Effector memory CD8-positive, alpha-beta T cell (primary cell): ENCODE data around the gene FTCDNL1.

Experiments used
- ATAC-seq: fragments of 150-1000 bp; cut with Tn5 transposase; replicated peaks from 2 replicates; pipeline ENCODE4 v1.10.0; 2021; ENCODE audit warnings: mild to moderate bottlenecking, moderate library complexity
- DNase-seq, 3 experiments: peaks; one replicate each; pipeline ENCODE4 v3.0.0; 2021
- H3K27ac Mint-ChIP-seq, 2 donors: one replicate each; pipeline ENCODE4 v1.8.0; 2022; ENCODE audit warnings: mild to moderate bottlenecking in 2 of 2, mixed read lengths in 2 of 2, moderate library complexity in 2 of 2
- H3K27me3 Mint-ChIP-seq, 2 donors: one replicate each; pipeline ENCODE4 v1.8.0; 2022; ENCODE audit warnings: mixed read lengths in 2 of 2
- H3K36me3 Mint-ChIP-seq: one replicate; pipeline ENCODE4 v1.8.0; 2022; ENCODE audit warnings: mild to moderate bottlenecking, moderate library complexity, mixed read lengths; ENCODE audit not compliant: insufficient read depth
- H3K4me1 Mint-ChIP-seq, 2 donors: one replicate each; pipeline ENCODE4 v1.8.0; 2022; ENCODE audit warnings: low read depth in 2 of 2, mixed read lengths in 2 of 2
- H3K4me3 Mint-ChIP-seq, 2 donors: one replicate each; pipeline ENCODE4 v1.8.0; 2022; ENCODE audit warnings: mild to moderate bottlenecking in 2 of 2, mixed read lengths in 2 of 2, moderate library complexity in 2 of 2
- H3K9me3 Mint-ChIP-seq, 2 donors: one replicate each; pipeline ENCODE4 v1.8.0; 2022; ENCODE audit warnings: mixed read lengths in 2 of 2

FTCDNL1 gene

GRCh38 chr2:199861132-199861774 lies 10.3 kb upstream of the FTCDNL1 start:
- Mint-ChIP-seq H3K27ac (no peak overlapping the region), H3K4me1 (no peaks in the 10 kb centered on the region), H3K9me3 (no peaks in the 10 kb centered on the region), H3K36me3 (peaks cover 2% of the 10 kb centered on the region), H3K27me3 (peaks cover 33 to 45% of the 10 kb centered on the region in 2 donors), H3K4me3 (no peak overlapping the region)
- ATAC-seq (no peak), DNase-seq (no peak)

GRCh38 chr2:199855812-199856211 lies 4.8 kb upstream of the FTCDNL1 start:
- no peaks in the 10 kb centered on the region for H3K9me3 Mint-ChIP-seq
- H3K27ac Mint-ChIP-seq, result no peak overlapping the region
- H3K4me3 Mint-ChIP-seq, result no peak overlapping the region
- peaks cover 5 to 6% of the 10 kb centered on the region in 2 donors for H3K4me1 Mint-ChIP-seq
- DNase-seq (no peak), ATAC-seq (no peak)
- H3K27me3 Mint-ChIP-seq, result peaks cover 21 to 29% of the 10 kb centered on the region in 2 donors
- H3K36me3 Mint-ChIP-seq, result peaks cover 9% of the 10 kb centered on the region

GRCh38 chr2:199851883-199852282 lies 891 bp upstream of the FTCDNL1 start:
- Mint-ChIP-seq H3K9me3 (no peaks in the 10 kb centered on the region), H3K4me1 (peaks cover 5 to 6% of the 10 kb centered on the region in 2 donors), H3K4me3 (no peak overlapping the region), H3K36me3 (peaks cover 9% of the 10 kb centered on the region), H3K27me3 (peaks cover 0 to 5% of the 10 kb centered on the region in 2 donors), H3K27ac (no peak overlapping the region)
- ATAC-seq (no peak), DNase-seq (no peak)

- Mint-ChIP-seq H3K27ac (peak overlapping the region in 1 of 2 donors; percentile 81), H3K36me3 (peaks cover 9% of the 10 kb centered on the region), H3K4me1 (peaks cover 5 to 6% of the 10 kb centered on the region in 2 donors), H3K27me3 (peaks cover 0 to under 1% of the 10 kb centered on the region in 2 donors), H3K9me3 (no peaks in the 10 kb centered on the region), H3K4me3 (peak overlapping the region; percentile 96 to 97)
- ATAC-seq, result no peak
- DNase-seq, result no peak
Observed at GRCh38 chr2:199851501-199851810, 464 bp upstream of the FTCDNL1 start.

- H3K27ac Mint-ChIP-seq, result no peak overlapping the region
Observed at GRCh38 chr2:199850218-199850717, 724 bp downstream of the FTCDNL1 start.

GRCh38 chr2:199848389-199849130 lies 2.4 kb downstream of the FTCDNL1 start:
- DNase-seq (no peak), ATAC-seq (no peak)
- H3K36me3 Mint-ChIP-seq, result peaks cover 4% of the 10 kb centered on the region
- H3K9me3 Mint-ChIP-seq, result no peaks in the 10 kb centered on the region
- no peak overlapping the region for H3K27ac Mint-ChIP-seq
- no peak overlapping the region for H3K4me3 Mint-ChIP-seq
- no peaks in the 10 kb centered on the region for H3K27me3 Mint-ChIP-seq
- H3K4me1 Mint-ChIP-seq, result peaks cover 5 to 6% of the 10 kb centered on the region in 2 donors

More at GRCh38 chr2:199850218-199850717, 724 bp downstream of the FTCDNL1 start:
- H3K9me3 Mint-ChIP-seq, result no peaks in the 10 kb centered on the region
- DNase-seq (no peak), ATAC-seq (no peak)
- peaks cover 4% of the 10 kb centered on the region for H3K36me3 Mint-ChIP-seq
- no peaks in the 10 kb centered on the region for H3K27me3 Mint-ChIP-seq
- peaks cover 5 to 6% of the 10 kb centered on the region in 2 donors for H3K4me1 Mint-ChIP-seq
- H3K4me3 Mint-ChIP-seq, result peak overlapping the region; percentile 55 to 65

GRCh38 chr2:199847181-199847864 lies 3.7 kb downstream of the FTCDNL1 start:
- Mint-ChIP-seq H3K27ac (no peak overlapping the region), H3K36me3 (peaks cover 4% of the 10 kb centered on the region), H3K4me3 (no peak overlapping the region), H3K27me3 (no peaks in the 10 kb centered on the region), H3K4me1 (peaks cover 5 to 6% of the 10 kb centered on the region in 2 donors), H3K9me3 (no peaks in the 10 kb centered on the region)
- DNase-seq (no peak), ATAC-seq (no peak)

- no peak for ATAC-seq
- Mint-ChIP-seq H3K27ac (no peak overlapping the region), H3K9me3 (no peaks in the 10 kb centered on the region), H3K4me1 (no peaks in the 10 kb centered on the region), H3K4me3 (no peak overlapping the region), H3K36me3 (peaks cover 3% of the 10 kb centered on the region), H3K27me3 (no peaks in the 10 kb centered on the region)
- no peak for DNase-seq
Observed at GRCh38 chr2:199842631-199843395, 8.2 kb downstream of the FTCDNL1 start.

- no peak for DNase-seq
- Mint-ChIP-seq H3K27ac (no peak overlapping the region), H3K36me3 (peaks cover 3% of the 10 kb centered on the region), H3K4me1 (no peaks in the 10 kb centered on the region), H3K4me3 (no peak overlapping the region), H3K9me3 (no peaks in the 10 kb centered on the region), H3K27me3 (no peaks in the 10 kb centered on the region)
- ATAC-seq, result no peak
Observed at GRCh38 chr2:199841409-199841808, 9.6 kb downstream of the FTCDNL1 start.

- ATAC-seq, result no peak
- peaks cover 3% of the 10 kb centered on the region for H3K36me3 Mint-ChIP-seq
- H3K9me3 Mint-ChIP-seq, result no peaks in the 10 kb centered on the region
- no peaks in the 10 kb centered on the region for H3K27me3 Mint-ChIP-seq
- no peaks in the 10 kb centered on the region for H3K4me1 Mint-ChIP-seq
- no peak overlapping the region for H3K27ac Mint-ChIP-seq
- H3K4me3 Mint-ChIP-seq, result no peak overlapping the region
- DNase-seq, result no peak
Observed at GRCh38 chr2:199838399-199838798, 12.6 kb downstream of the FTCDNL1 start.

GRCh38 chr2:199836943-199837342 lies 14.0 kb downstream of the FTCDNL1 start:
- no peak overlapping the region for H3K4me3 Mint-ChIP-seq
- no peaks in the 10 kb centered on the region for H3K27me3 Mint-ChIP-seq
- DNase-seq, result no peak
- H3K36me3 Mint-ChIP-seq, result peaks cover 3% of the 10 kb centered on the region
- no peak for ATAC-seq
- H3K27ac Mint-ChIP-seq, result no peak overlapping the region
- H3K9me3 Mint-ChIP-seq, result no peaks in the 10 kb centered on the region
- H3K4me1 Mint-ChIP-seq, result no peaks in the 10 kb centered on the region

- DNase-seq (no peak), ATAC-seq (no peak)
- H3K4me1 Mint-ChIP-seq, result no peaks in the 10 kb centered on the region
- no peaks in the 10 kb centered on the region for H3K27me3 Mint-ChIP-seq
- H3K4me3 Mint-ChIP-seq, result no peak overlapping the region
- H3K27ac Mint-ChIP-seq, result no peak overlapping the region
- peaks cover 3% of the 10 kb centered on the region for H3K36me3 Mint-ChIP-seq
- no peaks in the 10 kb centered on the region for H3K9me3 Mint-ChIP-seq
Observed at GRCh38 chr2:199833525-199833924, 17.5 kb downstream of the FTCDNL1 start.

- Mint-ChIP-seq H3K4me1 (no peaks in the 10 kb centered on the region), H3K4me3 (no peak overlapping the region), H3K36me3 (peaks cover 2% of the 10 kb centered on the region), H3K27me3 (no peaks in the 10 kb centered on the region), H3K27ac (no peak overlapping the region), H3K9me3 (no peaks in the 10 kb centered on the region)
- ATAC-seq (no peak), DNase-seq (no peak)
Observed at GRCh38 chr2:199830531-199830930, 20.5 kb downstream of the FTCDNL1 start.
